CD4-positive, CD25-positive, alpha-beta regulatory T cell (primary cell): Measurements from ENCODE around the gene CYTH3. TPM values are rescaled to one million over a fixed set of nuclear protein-coding genes. Genes with fewer than 3 reads are reported as not detected.
"Not testable (repeated sequence)": the region's sequence is repeated elsewhere in the genome, so short reads cannot be mapped to it uniquely, and the experiment has no call there.

ENCODE experiments used
- ATAC-seq, 2 donors: fragments of 150-1000 bp; cut with Tn5 transposase; one replicate each; pipeline ENCODE4 v1.10.0; 2021; ENCODE audit warnings: low read depth in 2 of 2, moderate number of reproducible peaks in 2 of 2, moderate library complexity in 1 of 2
- DNase-seq, 3 donors: peaks; one replicate each; pipeline versions ENCODE4 v3.0.0 to v3.0.0-alpha.2; 2012 to 2022; ENCODE audit warnings: mixed read lengths in 1 of 3
- H3K27ac ChIP-seq: one replicate; pipeline ENCODE4 v1.7.0; 2013; ENCODE audit warnings: mild to moderate bottlenecking, low read length; ENCODE audit not compliant: insufficient read depth, poor library complexity, severe bottlenecking
- H3K27me3 ChIP-seq: one replicate; pipeline ENCODE4 v1.7.0; 2013; ENCODE audit warnings: low read length; ENCODE audit not compliant: control insufficient read depth, insufficient read depth
- H3K36me3 ChIP-seq: one replicate; pipeline ENCODE4 v1.7.0; 2013; ENCODE audit warnings: mild to moderate bottlenecking, low read length, moderate library complexity; ENCODE audit not compliant: control insufficient read depth, insufficient read depth
- H3K4me1 ChIP-seq: 2 replicates; pipeline ENCODE4 v1.7.0; 2013; ENCODE audit warnings: mild to moderate bottlenecking, low read length; ENCODE audit not compliant: insufficient read depth, control insufficient read depth, poor library complexity, severe bottlenecking
- H3K4me3 ChIP-seq: one replicate; pipeline ENCODE4 v1.7.0; 2013; ENCODE audit warnings: low read depth, mild to moderate bottlenecking, low read length, moderate library complexity
- H3K9me3 ChIP-seq, 2 experiments: 1 replicate in 1 of 2; 2 replicates in 1 of 2; pipeline ENCODE4 v1.7.0; 2013; ENCODE audit warnings: low read length in 2 of 2, mild to moderate bottlenecking in 1 of 2, moderate library complexity in 1 of 2; ENCODE audit not compliant: control insufficient read depth in 2 of 2
- H3K27ac Mint-ChIP-seq, 3 donors: one replicate each; pipeline ENCODE4 v1.8.0; 2020 to 2022; ENCODE audit warnings: mild to moderate bottlenecking in 3 of 3, mixed read lengths in 3 of 3, moderate library complexity in 2 of 3
- H3K27me3 Mint-ChIP-seq: one replicate; pipeline ENCODE4 v1.8.0; 2022; ENCODE audit warnings: mild to moderate bottlenecking, mixed read lengths
- H3K36me3 Mint-ChIP-seq: one replicate; pipeline ENCODE4 v1.8.0; 2020; ENCODE audit warnings: mixed read lengths
- H3K4me1 Mint-ChIP-seq, 4 donors: one replicate each; pipeline ENCODE4 v1.8.0; 2020 to 2022; ENCODE audit warnings: mixed read lengths in 4 of 4, mild to moderate bottlenecking in 1 of 4
- H3K4me3 Mint-ChIP-seq, 4 donors: one replicate each; pipeline ENCODE4 v1.8.0; 2020 to 2022; ENCODE audit warnings: mild to moderate bottlenecking in 4 of 4, mixed read lengths in 4 of 4, moderate library complexity in 3 of 4
- H3K9me3 Mint-ChIP-seq, 7 donors: one replicate each; pipeline ENCODE4 v1.8.0; 2020 to 2022; ENCODE audit warnings: mixed read lengths in 7 of 7, mild to moderate bottlenecking in 3 of 7, moderate library complexity in 2 of 7
- polyA plus RNA-seq, 4 donors: library from polyadenylated mRNA; unstranded; fragments of 300-500 nt; fragmentation: Illumina TruSeq; gene quantifications; one replicate each; pipeline ENCODE4 v1.2.3, GENCODE V29; 2021
- total RNA-seq: library from RNA; stranded (reverse); gene quantifications from one replicate; pipeline ENCODE4 v1.2.3, GENCODE V29; 2022

CYTH3 gene
- total and polyA plus RNA-seq, 5 donors from 2014 or later: 1.4 to 14.3 (median 3.8) TPM

- ATAC-seq (no peak), DNase-seq (no peak)
- Mint-ChIP-seq H3K9me3 (no peaks in the 10 kb centered on the region), H3K36me3 (peaks cover 3% of the 10 kb centered on the region), H3K27me3 (peaks cover 4% of the 10 kb centered on the region), H3K4me3 (no peak overlapping the region), H3K4me1 (peaks cover 8 to 33% (median 18%) of the 10 kb centered on the region in 4 donors), H3K27ac (peak overlapping the region in 1 of 3 donors; percentile 15)
- H3K36me3 ChIP-seq: no peaks in the 10 kb centered on the region
- no peaks in the 10 kb centered on the region for H3K9me3 ChIP-seq
- H3K4me3 ChIP-seq: no peak overlapping the region
- no peaks in the 10 kb centered on the region for H3K27me3 ChIP-seq
- peaks cover 3% of the 10 kb centered on the region for H3K4me1 ChIP-seq
- no peak overlapping the region for H3K27ac ChIP-seq
Measured at GRCh38 chr7:6227294-6227846, 45.1 kb downstream of the CYTH3 start.

GRCh38 chr7:6226194-6226799, 46.1 kb downstream of the CYTH3 start:
- Histone ChIP-seq H3K4me1 (peaks cover 8% of the 10 kb centered on the region), H3K4me3 (no peak overlapping the region), H3K36me3 (no peaks in the 10 kb centered on the region), H3K27ac (no peak overlapping the region), H3K9me3 (no peaks in the 10 kb centered on the region), H3K27me3 (no peaks in the 10 kb centered on the region)
- H3K27me3 Mint-ChIP-seq: no peaks in the 10 kb centered on the region
- H3K4me3 Mint-ChIP-seq: no peak overlapping the region
- DNase-seq: no peak
- H3K9me3 Mint-ChIP-seq: no peaks in the 10 kb centered on the region
- no peak overlapping the region for H3K27ac Mint-ChIP-seq
- no peak for ATAC-seq
- H3K36me3 Mint-ChIP-seq: peaks cover 3% of the 10 kb centered on the region
- H3K4me1 Mint-ChIP-seq: peaks cover 12 to 35% (median 21%) of the 10 kb centered on the region in 4 donors

GRCh38 chr7:6223411-6223810, 49.0 kb downstream of the CYTH3 start:
- not testable (repeated sequence) for H3K4me1 ChIP-seq, DNase-seq, H3K36me3 ChIP-seq, H3K4me3 ChIP-seq, H3K27ac ChIP-seq, H3K27me3 Mint-ChIP-seq, H3K27ac Mint-ChIP-seq, ATAC-seq, H3K4me3 Mint-ChIP-seq, H3K36me3 Mint-ChIP-seq, H3K27me3 ChIP-seq, H3K9me3 ChIP-seq, H3K9me3 Mint-ChIP-seq
- peaks cover 8 to 31% (median 23%) of the 10 kb centered on the region in 4 donors for H3K4me1 Mint-ChIP-seq

DNA sequence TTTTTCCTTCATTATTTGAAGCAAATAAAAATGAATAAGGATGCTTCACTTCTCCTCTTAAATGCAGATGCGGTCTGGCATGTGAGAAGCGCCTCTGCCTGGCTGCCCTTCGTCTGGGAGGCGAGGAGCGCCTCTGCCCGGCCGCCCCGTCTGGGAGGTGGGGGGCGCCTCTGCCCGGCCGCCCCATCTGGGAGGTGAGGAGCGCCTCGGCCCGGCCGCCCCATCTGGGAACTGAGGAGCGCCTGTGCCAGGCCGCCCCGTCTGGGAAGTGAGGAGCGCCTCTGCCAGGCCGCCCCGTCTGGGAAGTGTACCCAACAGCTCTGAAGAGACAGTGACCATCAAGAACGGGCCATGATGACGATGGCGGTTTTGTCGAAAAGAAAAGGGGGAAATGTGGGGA, 49.4 kb downstream of the CYTH3 start:
- not testable (repeated sequence) for H3K4me1 ChIP-seq, H3K27ac Mint-ChIP-seq, ATAC-seq, H3K27me3 ChIP-seq, H3K9me3 Mint-ChIP-seq, DNase-seq, H3K27me3 Mint-ChIP-seq, H3K36me3 Mint-ChIP-seq, H3K9me3 ChIP-seq, H3K36me3 ChIP-seq, H3K4me3 Mint-ChIP-seq, H3K27ac ChIP-seq, H3K4me3 ChIP-seq
- H3K4me1 Mint-ChIP-seq: peaks cover 8 to 29% (median 21%) of the 10 kb centered on the region in 4 donors

DNA sequence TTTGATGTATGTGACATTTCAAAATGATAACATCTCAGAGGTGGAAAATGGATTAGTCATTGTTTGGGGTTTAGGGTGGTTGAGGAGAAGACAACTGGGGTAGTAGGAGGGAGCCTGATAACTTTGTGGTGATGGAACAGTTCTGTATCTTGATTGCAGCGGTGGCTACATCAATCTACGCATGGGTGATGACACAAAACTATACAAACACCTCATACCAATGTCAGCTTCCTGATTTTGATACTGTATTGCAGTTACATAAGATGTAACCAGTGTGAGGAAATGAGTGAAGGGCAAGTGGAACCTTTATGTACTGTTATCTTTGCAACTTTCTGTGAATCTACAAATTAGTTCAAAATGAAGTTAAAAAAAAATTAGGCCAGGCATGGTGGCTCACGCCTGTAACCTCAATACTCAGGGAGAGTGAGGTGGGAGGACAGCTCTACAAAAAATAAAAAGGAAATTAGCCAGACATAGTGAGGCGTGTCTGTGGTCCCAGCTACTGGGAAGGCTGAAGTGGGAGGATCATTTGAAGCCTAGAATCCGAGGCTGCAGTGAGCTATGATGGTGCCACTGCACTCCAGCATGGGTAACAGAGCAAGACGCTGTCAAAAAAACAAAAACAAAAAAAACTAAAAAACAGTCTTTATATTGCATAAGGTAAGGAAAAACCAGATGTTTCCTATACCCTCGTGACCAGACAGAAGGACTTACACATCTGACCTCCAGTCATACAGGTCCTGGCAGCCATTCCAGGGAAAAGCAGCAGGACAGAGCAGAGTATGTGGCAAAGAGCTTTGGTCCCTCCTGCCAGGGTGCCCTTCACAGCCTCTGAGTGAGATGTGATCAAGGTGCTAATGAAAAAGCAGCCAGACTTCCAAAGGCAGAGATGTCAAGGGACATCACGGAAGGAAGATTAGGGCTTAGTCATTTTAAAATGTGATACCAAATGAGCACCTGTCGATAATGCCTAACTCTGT, 50.8 kb downstream of the CYTH3 start:
- Histone ChIP-seq H3K36me3 (no peaks in the 10 kb centered on the region), H3K27ac (peak overlapping the region; percentile 68), H3K4me1 (peaks cover 8% of the 10 kb centered on the region), H3K9me3 (no peaks in the 10 kb centered on the region), H3K4me3 (peak overlapping the region; percentile 1), H3K27me3 (no peaks in the 10 kb centered on the region)
- Mint-ChIP-seq H3K27me3 (peaks cover 6% of the 10 kb centered on the region), H3K4me3 (peak overlapping the region; percentile 26 to 70 (median 49)), H3K9me3 (peaks cover 0 to 2% (median 0%) of the 10 kb centered on the region in 7 donors), H3K27ac (peak overlapping the region; percentile 91 to 97 (median 95)), H3K36me3 (no peaks in the 10 kb centered on the region), H3K4me1 (peaks cover 8 to 28% (median 20%) of the 10 kb centered on the region in 4 donors)
- DNase-seq: peak; percentile 20 to 66 (median 62)
- peak; percentile 88 to 90 for ATAC-seq

- H3K4me1 Mint-ChIP-seq: peaks cover 8 to 27% (median 17%) of the 10 kb centered on the region in 4 donors
- peaks cover 6% of the 10 kb centered on the region for H3K27me3 Mint-ChIP-seq
- Histone ChIP-seq H3K27ac (no peak overlapping the region), H3K4me3 (no peak overlapping the region), H3K36me3 (no peaks in the 10 kb centered on the region), H3K9me3 (no peaks in the 10 kb centered on the region), H3K27me3 (no peaks in the 10 kb centered on the region), H3K4me1 (peaks cover 8% of the 10 kb centered on the region)
- H3K27ac Mint-ChIP-seq: no peak overlapping the region
- ATAC-seq (no peak), DNase-seq (no peak)
- no peaks in the 10 kb centered on the region for H3K36me3 Mint-ChIP-seq
- no peak overlapping the region for H3K4me3 Mint-ChIP-seq
- peaks cover 0 to 3% (median 0%) of the 10 kb centered on the region in 7 donors for H3K9me3 Mint-ChIP-seq
Measured at GRCh38 chr7:6218329-6218728, 54.1 kb downstream of the CYTH3 start.

DNA sequence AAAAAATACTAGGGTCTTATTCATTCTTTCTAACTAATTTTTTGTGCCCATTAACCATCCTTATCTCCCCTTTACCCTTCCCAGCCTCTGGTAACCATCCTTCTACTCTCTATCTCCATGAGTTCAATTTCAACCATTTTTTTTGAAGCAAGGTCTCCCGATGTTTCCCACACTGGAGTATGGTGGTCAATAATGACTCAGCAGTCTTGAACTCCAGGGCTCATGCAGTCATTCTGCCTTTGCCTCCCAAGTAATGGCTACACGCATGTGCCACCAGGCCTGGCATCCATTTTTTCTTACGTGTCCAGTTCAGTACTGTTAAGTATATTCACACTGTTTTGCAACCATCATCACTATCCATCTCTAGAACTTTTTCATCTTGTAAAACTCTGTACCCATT, 60.4 kb downstream of the CYTH3 start:
- Mint-ChIP-seq H3K27ac (peak overlapping the region in 2 of 3 donors; percentile 10 to 66), H3K36me3 (peaks cover 3% of the 10 kb centered on the region), H3K9me3 (peaks cover 0 to 3% (median 0%) of the 10 kb centered on the region in 7 donors), H3K4me3 (no peak overlapping the region), H3K27me3 (peaks cover 6% of the 10 kb centered on the region), H3K4me1 (peaks cover 0 to 9% (median 0%) of the 10 kb centered on the region in 4 donors)
- Histone ChIP-seq H3K27me3 (no peaks in the 10 kb centered on the region), H3K9me3 (no peaks in the 10 kb centered on the region), H3K36me3 (no peaks in the 10 kb centered on the region), H3K4me3 (no peak overlapping the region), H3K27ac (no peak overlapping the region), H3K4me1 (no peaks in the 10 kb centered on the region)
- no peak for ATAC-seq
- DNase-seq: no peak
